ENCODE results near the gene SMOC1.

The SMOC1 gene

DNA sequence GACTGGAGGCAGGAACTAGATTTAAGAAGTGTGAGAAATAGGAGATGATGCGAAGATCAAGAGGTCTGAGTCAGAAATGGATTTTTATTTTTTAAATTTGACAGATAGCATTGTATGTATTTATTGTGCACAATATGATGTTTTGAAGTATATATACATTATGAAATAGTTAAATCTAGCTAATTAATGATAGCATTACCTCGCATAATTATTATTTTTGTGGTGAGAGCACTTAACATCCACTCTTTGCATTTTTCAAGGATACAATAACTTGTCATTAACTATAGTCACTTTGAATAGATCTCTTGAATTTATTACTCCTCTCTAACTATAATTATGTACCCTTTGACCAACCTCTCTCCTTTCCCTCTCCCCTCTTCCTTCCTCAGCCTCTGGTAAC lies 3.7 kb downstream of the SMOC1 start:
- H3K4me3 ChIP-seq (ENCODE audit: low read depth, low read length, poor library complexity, severe bottlenecking) = no peak overlapping the region
- H3K27ac ChIP-seq (ENCODE audit: low read depth, low read length, poor library complexity, severe bottlenecking) = no peak overlapping the region
- no peak overlapping the region for H3K9ac ChIP-seq (ENCODE audit: low read length)
- H3K27me3 ChIP-seq (ENCODE audit: insufficient read depth, low read length) = 0 out of 2 replicates have a peak, but pooled peaks cover 6% of the 10 kb centered on the region
- no peaks in the 10 kb centered on the region for H3K79me2 ChIP-seq (ENCODE audit: insufficient read depth, low read length)
- no peaks in the 10 kb centered on the region for H3K36me3 ChIP-seq (ENCODE audit: insufficient read depth, low read length)
- no peaks in the 10 kb centered on the region for H3K4me1 ChIP-seq (ENCODE audit: insufficient read depth, low read length, severe bottlenecking)
- no peak overlapping the region for H2AFZ ChIP-seq (ENCODE audit: low read length)
- H4K20me1 ChIP-seq (ENCODE audit: insufficient read depth, low read length) = no peaks in the 10 kb centered on the region
- H3K4me2 ChIP-seq (ENCODE audit: low read length) = no peak overlapping the region
- H3F3A ChIP-seq (ENCODE audit: insufficient read depth, low read length) = no peaks in the 10 kb centered on the region
- H3K9me3 ChIP-seq (ENCODE audit: low read length) = no peaks in the 10 kb centered on the region
- TF ChIP-seq, protein P1, sequence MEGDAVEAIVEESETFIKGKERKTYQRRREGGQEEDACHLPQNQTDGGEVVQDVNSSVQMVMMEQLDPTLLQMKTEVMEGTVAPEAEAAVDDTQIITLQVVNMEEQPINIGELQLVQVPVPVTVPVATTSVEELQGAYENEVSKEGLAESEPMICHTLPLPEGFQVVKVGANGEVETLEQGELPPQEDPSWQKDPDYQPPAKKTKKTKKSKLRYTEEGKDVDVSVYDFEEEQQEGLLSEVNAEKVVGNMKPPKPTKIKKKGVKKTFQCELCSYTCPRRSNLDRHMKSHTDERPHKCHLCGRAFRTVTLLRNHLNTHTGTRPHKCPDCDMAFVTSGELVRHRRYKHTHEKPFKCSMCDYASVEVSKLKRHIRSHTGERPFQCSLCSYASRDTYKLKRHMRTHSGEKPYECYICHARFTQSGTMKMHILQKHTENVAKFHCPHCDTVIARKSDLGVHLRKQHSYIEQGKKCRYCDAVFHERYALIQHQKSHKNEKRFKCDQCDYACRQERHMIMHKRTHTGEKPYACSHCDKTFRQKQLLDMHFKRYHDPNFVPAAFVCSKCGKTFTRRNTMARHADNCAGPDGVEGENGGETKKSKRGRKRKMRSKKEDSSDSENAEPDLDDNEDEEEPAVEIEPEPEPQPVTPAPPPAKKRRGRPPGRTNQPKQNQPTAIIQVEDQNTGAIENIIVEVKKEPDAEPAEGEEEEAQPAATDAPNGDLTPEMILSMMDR (IDR thresholded peaks at IDR 0.05; ENCODE audit: low read length) = no peak
- TF ChIP-seq EZH2 (IDR thresholded peaks at IDR 0.05; ENCODE audit: borderline replicate concordance, low read length) = no peak
- H3K9me2 ChIP-seq (ENCODE audit: low read depth, low read length) = no peaks in the 10 kb centered on the region

DNA sequence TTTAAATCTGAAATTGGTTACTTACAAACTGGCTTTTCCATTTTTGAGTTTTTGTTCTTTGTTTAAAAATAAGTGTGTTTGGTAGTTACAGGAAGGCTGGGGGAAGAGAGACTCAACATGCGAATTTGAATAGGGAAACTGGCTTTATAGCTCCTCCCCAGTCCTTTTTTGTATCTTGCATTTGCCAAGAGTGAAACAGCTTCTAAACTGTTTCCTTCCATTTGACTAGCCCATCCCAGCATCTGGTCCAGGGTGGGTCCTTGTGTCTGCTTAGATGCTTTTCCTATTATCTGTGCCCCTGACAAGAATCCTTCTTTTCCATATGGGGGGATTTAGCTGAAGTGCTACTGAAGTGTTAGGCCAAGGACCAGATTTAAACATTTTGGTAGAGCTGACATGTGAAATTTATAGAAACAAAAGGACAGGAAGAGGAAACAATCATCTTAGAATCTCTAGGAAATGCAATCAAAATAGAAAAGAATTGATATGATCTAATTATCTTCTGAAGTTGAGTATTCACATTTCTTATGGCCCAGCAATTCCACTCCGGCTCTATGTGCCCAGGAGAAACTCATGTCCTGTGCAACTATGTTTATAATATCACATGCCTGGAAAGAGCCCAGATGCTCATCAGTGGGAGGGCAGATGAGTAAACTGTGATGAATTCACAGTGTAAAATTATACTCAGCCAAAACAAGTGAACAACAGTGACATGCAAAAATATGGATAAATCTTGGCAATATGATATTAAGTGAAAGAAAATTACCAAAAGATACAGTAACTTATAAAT lies 7.4 kb downstream of the SMOC1 start:
- H3K27ac ChIP-seq (ENCODE audit: low read depth, low read length, poor library complexity, severe bottlenecking) = no peak overlapping the region
- H3F3A ChIP-seq (ENCODE audit: insufficient read depth, low read length) = no peaks in the 10 kb centered on the region
- H4K20me1 ChIP-seq (ENCODE audit: insufficient read depth, low read length) = no peaks in the 10 kb centered on the region
- H3K79me2 ChIP-seq (ENCODE audit: insufficient read depth, low read length) = no peaks in the 10 kb centered on the region
- no peak overlapping the region for H3K4me3 ChIP-seq (ENCODE audit: low read depth, low read length, poor library complexity, severe bottlenecking)
- H3K9me2 ChIP-seq (ENCODE audit: low read depth, low read length) = no peaks in the 10 kb centered on the region
- H3K4me1 ChIP-seq (ENCODE audit: insufficient read depth, low read length, severe bottlenecking) = no peaks in the 10 kb centered on the region
- H3K4me2 ChIP-seq (ENCODE audit: low read length) = no peak overlapping the region
- H3K36me3 ChIP-seq (ENCODE audit: insufficient read depth, low read length) = no peaks in the 10 kb centered on the region
- no peak overlapping the region for H2AFZ ChIP-seq (ENCODE audit: low read length)
- H3K9ac ChIP-seq (ENCODE audit: low read length) = no peak overlapping the region
- no peaks in the 10 kb centered on the region for H3K27me3 ChIP-seq (ENCODE audit: insufficient read depth, low read length)
- no peak for TF ChIP-seq EZH2 (IDR thresholded peaks at IDR 0.05; ENCODE audit: borderline replicate concordance, low read length)
- TF ChIP-seq, protein P1 (IDR thresholded peaks at IDR 0.05; ENCODE audit: low read length) = no peak
- no peaks in the 10 kb centered on the region for H3K9me3 ChIP-seq (ENCODE audit: low read length)

DNA sequence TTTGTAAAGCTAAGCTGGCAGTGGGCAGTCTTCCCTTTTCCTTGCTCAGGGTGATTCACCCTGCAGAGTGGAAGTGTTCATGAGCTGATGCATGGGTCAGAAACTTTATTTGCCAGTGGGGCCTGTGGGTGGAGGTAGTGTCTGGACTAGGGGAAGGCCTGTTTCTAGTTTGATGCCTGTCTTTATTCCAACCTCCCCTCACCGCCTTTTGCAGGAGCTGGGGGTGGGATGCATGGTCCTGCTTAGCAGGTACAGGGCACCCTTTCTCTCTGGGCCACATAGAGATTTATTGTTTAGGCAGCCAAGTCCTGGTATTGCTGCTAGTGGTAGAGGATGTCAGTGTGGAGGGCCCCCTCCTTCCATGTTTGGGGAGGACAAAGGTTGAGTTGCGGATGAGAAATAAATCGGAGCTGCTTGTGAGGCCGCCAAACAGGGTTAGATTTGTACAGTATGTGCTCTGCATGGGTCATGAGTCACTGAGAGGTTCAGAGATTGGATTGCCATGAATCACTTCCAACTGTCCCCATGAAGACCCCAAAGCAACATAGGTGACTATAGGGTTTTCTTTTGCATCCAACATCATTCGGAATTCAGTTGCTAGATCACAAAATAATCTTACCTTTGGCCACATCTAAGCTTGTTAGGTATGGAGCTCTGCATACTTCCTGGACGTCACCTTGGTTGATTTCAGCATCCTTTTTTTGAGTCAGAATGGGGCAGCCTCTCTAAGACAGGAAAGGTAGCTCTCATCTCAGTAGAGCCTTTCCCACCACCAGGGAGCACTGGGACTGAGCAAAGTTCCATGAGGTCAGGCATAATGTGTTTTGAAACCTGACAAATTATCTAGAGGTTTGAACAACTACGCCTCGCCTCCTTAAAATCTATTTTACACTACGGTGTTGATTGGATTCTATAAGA lies 8.8 kb downstream of the SMOC1 start:
- Histone ChIP-seq H3K4me2 (ENCODE audit: low read length) (no peak overlapping the region), H3K9me2 (ENCODE audit: low read depth, low read length) (no peaks in the 10 kb centered on the region), H4K20me1 (ENCODE audit: insufficient read depth, low read length) (no peaks in the 10 kb centered on the region), H3K79me2 (ENCODE audit: insufficient read depth, low read length) (no peaks in the 10 kb centered on the region), H3K27ac (ENCODE audit: low read depth, low read length, poor library complexity, severe bottlenecking) (no peak overlapping the region), H3K4me1 (ENCODE audit: insufficient read depth, low read length, severe bottlenecking) (no peaks in the 10 kb centered on the region), H3F3A (ENCODE audit: insufficient read depth, low read length) (no peaks in the 10 kb centered on the region), H3K4me3 (ENCODE audit: low read depth, low read length, poor library complexity, severe bottlenecking) (no peak overlapping the region), H3K36me3 (ENCODE audit: insufficient read depth, low read length) (no peaks in the 10 kb centered on the region), H3K27me3 (ENCODE audit: insufficient read depth, low read length) (no peaks in the 10 kb centered on the region), H2AFZ (ENCODE audit: low read length) (no peak overlapping the region), H3K9me3 (ENCODE audit: low read length) (no peaks in the 10 kb centered on the region), H3K9ac (ENCODE audit: low read length) (no peak overlapping the region)
- TF ChIP-seq, protein P1 (IDR thresholded peaks at IDR 0.05; ENCODE audit: low read length) = no peak
- TF ChIP-seq EZH2 (IDR thresholded peaks at IDR 0.05; ENCODE audit: borderline replicate concordance, low read length) = no peak
